IPS-20b (cell line): ENCODE results near the gene ASXL2.
"Not testable (repeated sequence)": the region's sequence is repeated elsewhere in the genome, so short reads cannot be mapped to it uniquely, and the experiment has no call there.

Experiments used
- H3K27ac ChIP-seq: one replicate; pipeline ENCODE4 v1.5.1; 2013; ENCODE audit warnings: low read length
- H3K27me3 ChIP-seq: 2 replicates; pipeline ENCODE4 v1.6.1; 2013; ENCODE audit warnings: mild to moderate bottlenecking, low read length, inconsistent platforms; ENCODE audit not compliant: insufficient read depth
- H3K36me3 ChIP-seq: 2 replicates; pipeline ENCODE4 v1.6.1; 2013; ENCODE audit warnings: low read depth, mild to moderate bottlenecking, inconsistent platforms, low read length, moderate library complexity; ENCODE audit not compliant: insufficient read depth
- H3K4me1 ChIP-seq: 2 replicates; pipeline ENCODE4 v1.6.1; 2013; ENCODE audit warnings: mild to moderate bottlenecking, control low read depth, inconsistent platforms, low read length, moderate library complexity; ENCODE audit not compliant: insufficient read depth
- H3K4me3 ChIP-seq: 2 replicates; pipeline ENCODE4 v1.5.1; 2013; ENCODE audit warnings: mild to moderate bottlenecking, low read length, inconsistent platforms
- H3K9ac ChIP-seq: 2 replicates; pipeline ENCODE4 v1.6.1; 2013; ENCODE audit warnings: low read depth, mild to moderate bottlenecking, inconsistent platforms, low read length, moderate library complexity
- H3K9me3 ChIP-seq: 2 replicates; pipeline ENCODE4 v1.6.1; 2013; ENCODE audit warnings: mild to moderate bottlenecking, low read depth, low read length, inconsistent platforms; ENCODE audit not compliant: insufficient read depth

Gene ASXL2

GRCh38 chr2:25878361-25879132, at the start of gene ASXL2:
TSS of gene ASXL2 (minus strand) at chr2:25878487. CDS start at chr2:25878222, 265 bp downstream.
- H3K36me3 ChIP-seq, result peaks cover 9% of the 10 kb centered on the region; the same call in 1 of the 2 replicates
- H3K9me3 ChIP-seq, result no peaks in the 10 kb centered on the region
- H3K27ac ChIP-seq, result peak within 1 kb of the TSS; percentile 90
- H3K27me3 ChIP-seq, result peaks cover 4% of the 10 kb centered on the region; the same call in 1 of the 2 replicates
- H3K9ac ChIP-seq, result peak within 1 kb of the TSS; percentile 93
- peaks cover 14% of the 10 kb centered on the region; the same call in 1 of the 2 replicates for H3K4me1 ChIP-seq
- peak within 1 kb of the TSS; percentile 96 for H3K4me3 ChIP-seq

DNA sequence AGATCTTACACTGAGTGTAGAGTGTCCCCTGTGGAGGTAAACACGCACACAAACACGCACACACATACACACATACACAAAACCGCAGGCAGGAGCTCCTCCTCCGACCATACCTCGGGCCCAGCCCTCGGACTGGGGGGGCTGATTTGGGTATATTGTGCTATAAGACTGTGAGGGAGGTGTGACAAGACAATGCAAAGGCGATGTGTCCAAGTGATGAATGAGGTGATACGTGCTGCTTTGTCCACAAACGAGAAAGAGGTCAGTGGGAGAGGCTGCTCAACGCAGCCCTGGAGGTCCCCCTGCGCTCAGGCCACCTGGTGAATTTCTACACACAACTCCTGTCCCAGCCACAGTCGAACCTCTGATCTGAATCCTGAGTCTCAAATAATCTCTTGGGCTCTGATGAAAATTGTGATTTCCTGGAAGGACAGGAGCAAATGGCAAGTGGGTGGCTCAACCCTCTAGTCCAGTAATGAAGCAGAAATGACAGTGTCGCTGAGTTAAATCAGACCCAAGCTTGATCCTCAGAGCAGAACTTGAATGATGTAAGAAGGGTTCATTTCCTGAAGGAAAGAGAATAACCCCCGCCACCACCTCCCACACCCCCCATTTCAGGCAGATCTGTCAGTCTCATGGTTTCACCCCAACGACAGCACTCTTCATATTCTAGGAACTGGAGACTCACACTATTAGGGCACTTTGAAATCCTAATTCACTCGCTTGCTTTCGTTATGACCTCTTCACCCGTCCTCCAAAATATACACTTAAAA, 48.9 kb upstream of the ASXL2 start:
- Histone ChIP-seq H3K9ac (no peak overlapping the region), H3K27ac (no peak overlapping the region), H3K4me1 (no peaks in the 10 kb centered on the region), H3K36me3 (peaks cover 28% of the 10 kb centered on the region), H3K27me3 (no peaks in the 10 kb centered on the region), H3K4me3 (no peak overlapping the region), H3K9me3 (no peaks in the 10 kb centered on the region)

- Histone ChIP-seq H3K27ac (no peak overlapping the region), H3K4me1 (no peaks in the 10 kb centered on the region), H3K4me3 (no peak overlapping the region), H3K9me3 (no peaks in the 10 kb centered on the region), H3K9ac (no peak overlapping the region), H3K27me3 (no peaks in the 10 kb centered on the region), H3K36me3 (peaks cover 9% of the 10 kb centered on the region; the same call in 1 of the 2 replicates)
These were observed 44.2 kb upstream of the ASXL2 start for GRCh38 chr2:25922501-25922900.

GRCh38 chr2:25920786-25921415, 42.6 kb upstream of the ASXL2 start:
- H3K36me3 ChIP-seq, result no peaks in the 10 kb centered on the region
- no peaks in the 10 kb centered on the region for H3K27me3 ChIP-seq
- no peak overlapping the region for H3K27ac ChIP-seq
- H3K4me3 ChIP-seq, result no peak overlapping the region
- no peaks in the 10 kb centered on the region for H3K4me1 ChIP-seq
- no peak overlapping the region for H3K9ac ChIP-seq
- H3K9me3 ChIP-seq, result no peaks in the 10 kb centered on the region

GRCh38 chr2:25920336-25920735, 42.0 kb upstream of the ASXL2 start:
- H3K27me3 ChIP-seq, result no peaks in the 10 kb centered on the region
- H3K4me3 ChIP-seq, result no peak overlapping the region
- H3K9me3 ChIP-seq, result no peaks in the 10 kb centered on the region
- no peak overlapping the region for H3K9ac ChIP-seq
- H3K36me3 ChIP-seq, result no peaks in the 10 kb centered on the region
- no peak overlapping the region for H3K27ac ChIP-seq
- H3K4me1 ChIP-seq, result no peaks in the 10 kb centered on the region

- Histone ChIP-seq H3K36me3 (no peaks in the 10 kb centered on the region), H3K9me3 (no peaks in the 10 kb centered on the region), H3K4me1 (peaks cover 11% of the 10 kb centered on the region; the same call in 1 of the 2 replicates), H3K27me3 (no peaks in the 10 kb centered on the region), H3K4me3 (no peak overlapping the region), H3K27ac (no peak overlapping the region), H3K9ac (no peak overlapping the region)
These were observed 39.5 kb upstream of the ASXL2 start for GRCh38 chr2:25917832-25918231.

- H3K4me3 ChIP-seq, H3K36me3 ChIP-seq, H3K27ac ChIP-seq, H3K9me3 ChIP-seq, H3K27me3 ChIP-seq, H3K9ac ChIP-seq: not testable (repeated sequence)
- H3K4me1 ChIP-seq, result peaks cover 14% of the 10 kb centered on the region; the same call in 1 of the 2 replicates
These were observed 39.1 kb upstream of the ASXL2 start for GRCh38 chr2:25917411-25917810.

- H3K36me3 ChIP-seq, H3K27ac ChIP-seq, H3K4me3 ChIP-seq, H3K27me3 ChIP-seq, H3K9me3 ChIP-seq, H3K9ac ChIP-seq: not testable (repeated sequence)
- peaks cover 16% of the 10 kb centered on the region; the same call in 1 of the 2 replicates for H3K4me1 ChIP-seq
These were observed 37.9 kb upstream of the ASXL2 start for GRCh38 chr2:25915944-25916772.

DNA sequence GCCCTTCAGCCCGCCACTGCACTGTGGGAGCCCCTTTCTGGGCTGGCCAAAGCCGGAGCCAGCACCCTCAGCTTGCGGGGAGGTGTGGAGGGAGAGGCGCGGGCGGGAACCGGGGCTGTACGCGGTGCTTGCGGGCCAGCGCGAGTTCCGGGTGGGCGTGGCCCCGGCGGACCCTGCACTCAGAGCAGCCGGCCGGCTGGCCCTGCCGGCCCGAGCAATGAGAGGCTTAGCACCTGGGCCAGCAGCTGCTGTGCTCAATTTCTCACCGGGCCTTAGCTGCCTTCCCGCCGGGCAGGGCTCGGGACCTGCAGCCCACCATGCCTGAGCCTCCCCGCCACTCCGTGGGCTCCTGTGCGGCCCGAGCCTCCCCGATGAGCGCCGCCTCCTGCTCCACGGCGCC, 37.1 kb upstream of the ASXL2 start:
- H3K4me3 ChIP-seq, H3K36me3 ChIP-seq, H3K9ac ChIP-seq, H3K27me3 ChIP-seq, H3K27ac ChIP-seq, H3K9me3 ChIP-seq: not testable (repeated sequence)
- peaks cover 16% of the 10 kb centered on the region; the same call in 1 of the 2 replicates for H3K4me1 ChIP-seq

DNA sequence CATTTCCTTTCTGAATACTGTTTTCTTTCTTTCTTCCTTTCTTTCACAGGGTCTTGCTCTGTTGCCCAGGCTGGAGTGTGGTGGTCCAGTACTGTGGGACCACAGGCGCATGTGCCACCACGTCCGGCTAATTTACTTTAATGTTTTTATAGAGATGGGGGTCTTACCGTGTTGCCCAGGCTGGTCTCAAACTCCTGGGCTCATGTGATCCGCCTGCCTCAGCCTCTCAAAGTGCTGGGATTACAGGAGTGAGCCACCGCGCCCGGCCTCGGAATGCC, 35.3 kb upstream of the ASXL2 start:
- not testable (repeated sequence) for H3K27me3 ChIP-seq, H3K9ac ChIP-seq, H3K9me3 ChIP-seq, H3K36me3 ChIP-seq, H3K27ac ChIP-seq
- peaks cover 16% of the 10 kb centered on the region; the same call in 1 of the 2 replicates for H3K4me1 ChIP-seq
- peak overlapping the region; percentile 53 for H3K4me3 ChIP-seq
